ENCODE results near the gene ZNF141. TPM values are rescaled to one million over a fixed set of nuclear protein-coding genes. Genes with fewer than 3 reads are reported as not detected.

ZNF141 gene
- total RNA-seq, 1 experiment from 2014 or later: 0.17 TPM

GRCh38 chr4:335515-335914 lies 2.1 kb upstream of the ZNF141 start:
- no TSS peak for BruUV-seq (replicated peaks)
- no peaks in the 10 kb centered on the region for H3K79me2 ChIP-seq (ENCODE audit: insufficient read depth, low read length)
- H3K4me1 ChIP-seq (ENCODE audit: control insufficient read depth in 1 of 2, insufficient read depth in 2 of 2, low read length in 2 of 2): no peaks in the 10 kb centered on the region
- no peaks in the 10 kb centered on the region for H4K20me1 ChIP-seq (ENCODE audit: insufficient read depth)
- H3K27ac ChIP-seq (ENCODE audit: low read depth, low read length): no peak overlapping the region
- DNase-seq (ENCODE audit: low read depth, low spot score) (no peak), ATAC-seq (no peak)
- H3K36me3 ChIP-seq (ENCODE audit: control insufficient read depth in 1 of 2, insufficient read depth in 2 of 2, low read length in 2 of 2): no peaks in the 10 kb centered on the region
- no peak overlapping the region for H3K4me3 ChIP-seq (replicated peaks in 1 of 2; ENCODE audit: low read depth in 1 of 2, low read length in 2 of 2)
- H2AFZ ChIP-seq (ENCODE audit: low read depth, low read length, poor library complexity, severe bottlenecking): no peak overlapping the region
- H3K9me2 ChIP-seq (ENCODE audit: insufficient read depth): no peaks in the 10 kb centered on the region
- no peak for TF ChIP-seq FOSL1 (IDR thresholded peaks at IDR 0.05; ENCODE audit: low read depth)
- no peak for TF ChIP-seq ZNF274 (IDR thresholded peaks at IDR 0.05; ENCODE audit: low read depth, low read length)
- TF ChIP-seq SRF (IDR thresholded peaks at IDR 0.05; ENCODE audit: low read depth): no peak
- ChIA-PET POLR2A (no interaction called here), CTCF (no interaction called here), RAD21 (ENCODE audit: low non-redundant PET in 1 of 2, low total read pairs in 2 of 2, uncharacterized antibody in 2 of 2, unreplicated experiment in 2 of 2) (no interaction called here)
- H3K9me3 ChIP-seq (ENCODE audit: control insufficient read depth in 1 of 2, insufficient read depth in 1 of 2, low read depth in 1 of 2, low read length in 2 of 2): no peaks in the 10 kb centered on the region; a peak in 2 of 4 replicates
- intact Hi-C loops (cut with micrococcal nuclease): no loop called here
- no peak overlapping the region for H3K9ac ChIP-seq (ENCODE audit: low read length)
- no peaks in the 10 kb centered on the region for H3K27me3 ChIP-seq (ENCODE audit: insufficient read depth, low read length)
- H3K4me2 ChIP-seq (ENCODE audit: low read length): no peak overlapping the region

GRCh38 chr4:336099-336892 lies 1.3 kb upstream of the ZNF141 start:
- Histone ChIP-seq H3K36me3 (ENCODE audit: control insufficient read depth in 1 of 2, insufficient read depth in 2 of 2, low read length in 2 of 2) (no peaks in the 10 kb centered on the region), H3K4me3 (replicated peaks in 1 of 2; ENCODE audit: low read depth in 1 of 2, low read length in 2 of 2) (no peak overlapping the region), H4K20me1 (ENCODE audit: insufficient read depth) (no peaks in the 10 kb centered on the region), H3K79me2 (ENCODE audit: insufficient read depth, low read length) (no peaks in the 10 kb centered on the region), H3K9me3 (ENCODE audit: control insufficient read depth in 1 of 2, insufficient read depth in 1 of 2, low read depth in 1 of 2, low read length in 2 of 2) (no peaks in the 10 kb centered on the region; a peak in 2 of 4 replicates), H2AFZ (ENCODE audit: low read depth, low read length, poor library complexity, severe bottlenecking) (no peak overlapping the region), H3K27ac (ENCODE audit: low read depth, low read length) (no peak overlapping the region), H3K9ac (ENCODE audit: low read length) (no peak overlapping the region), H3K27me3 (ENCODE audit: insufficient read depth, low read length) (no peaks in the 10 kb centered on the region), H3K4me2 (ENCODE audit: low read length) (no peak overlapping the region), H3K4me1 (ENCODE audit: control insufficient read depth in 1 of 2, insufficient read depth in 2 of 2, low read length in 2 of 2) (no peaks in the 10 kb centered on the region), H3K9me2 (ENCODE audit: insufficient read depth) (no peaks in the 10 kb centered on the region)
- intact Hi-C loops (cut with micrococcal nuclease): no loop called here
- DNase-seq (ENCODE audit: low read depth, low spot score) (no peak), ATAC-seq (no peak)
- CTCF ChIA-PET: no interaction called here
- TF ChIP-seq ZBTB33 (IDR thresholded peaks at IDR 0.05; ENCODE audit: extremely low read depth, insufficient replicate concordance, low read length): no peak
- TF ChIP-seq CEBPB (IDR thresholded peaks at IDR 0.05; ENCODE audit: low read depth): no peak
- no peak for TF ChIP-seq CBX3 (IDR thresholded peaks at IDR 0.05; ENCODE audit: low read depth)
- TF ChIP-seq CTCF (IDR thresholded peaks at IDR 0.05 in 2 of 3, conservative IDR thresholded peaks at IDR 0.05 in 1 of 3; ENCODE audit: borderline replicate concordance in 1 of 3, insufficient read depth in 1 of 3, low read depth in 2 of 3, low read length in 2 of 3): no peak
- no peak for TF ChIP-seq FOSL1 (IDR thresholded peaks at IDR 0.05; ENCODE audit: low read depth)
- no peak for TF ChIP-seq ATF3 (IDR thresholded peaks at IDR 0.05)
- TF ChIP-seq ELF1 (IDR thresholded peaks at IDR 0.05; ENCODE audit: borderline replicate concordance, low read depth): no peak
- no peak for TF ChIP-seq MAX (IDR thresholded peaks at IDR 0.05)
- no peak for TF ChIP-seq TCF7L2 (IDR thresholded peaks at IDR 0.05; ENCODE audit: borderline replicate concordance, extremely low read depth, insufficient read depth, insufficient read length)
- TF ChIP-seq SP1 (IDR thresholded peaks at IDR 0.05; ENCODE audit: low read depth): no peak
- TF ChIP-seq SRF (IDR thresholded peaks at IDR 0.05; ENCODE audit: low read depth): no peak
- POLR2A ChIA-PET: no interaction called here
- RAD21 ChIA-PET (ENCODE audit: low non-redundant PET in 1 of 2, low total read pairs in 2 of 2, uncharacterized antibody in 2 of 2, unreplicated experiment in 2 of 2): no interaction called here
- no TSS peak for BruUV-seq (replicated peaks)
